Activated B cell treated with CpG ODN at 0.5 μM for 24 hours (primary cell): ENCODE results near the gene CHID1. TPM values are rescaled to one million over a fixed set of nuclear protein-coding genes. Genes with fewer than 3 reads are reported as not detected.

Experiments used
- ATAC-seq: fragments of 200-7000 bp; cut with Tn5 transposase; one replicate; pipeline ENCODE4 v1.10.0; 2021; ENCODE audit warnings: low read depth, mild to moderate bottlenecking, moderate library complexity
- CTCF ChIA-PET: fragments of 350-600 bp; sonication (Branson Sonifier 250); formaldehyde crosslinking; loops from one replicate; lab custom pipeline; 2021; ENCODE audit warnings: antibody characterized with exemption; lab: Charles Lee
- POLR2A ChIA-PET: fragments of 350-600 bp; sonication (Branson Sonifier 250); formaldehyde crosslinking; loops from one replicate; lab custom pipeline; 2021; ENCODE audit warnings: antibody characterized with exemption; lab: Charles Lee
- DNase-seq: peaks from one replicate; pipeline ENCODE4 v3.0.0; 2022
- H3K27ac Mint-ChIP-seq: one replicate; pipeline ENCODE4 v1.8.0; 2020; ENCODE audit warnings: mixed read lengths
- H3K27me3 Mint-ChIP-seq: one replicate; pipeline ENCODE4 v1.8.0; 2021; ENCODE audit warnings: mixed read lengths
- H3K36me3 Mint-ChIP-seq: one replicate; pipeline ENCODE4 v1.8.0; 2021; ENCODE audit warnings: low read depth, mixed read lengths
- H3K4me1 Mint-ChIP-seq: one replicate; pipeline ENCODE4 v1.8.0; 2021; ENCODE audit warnings: mixed read lengths
- H3K4me3 Mint-ChIP-seq: one replicate; pipeline ENCODE4 v1.8.0; 2020; ENCODE audit warnings: mild to moderate bottlenecking, mixed read lengths
- H3K9me3 Mint-ChIP-seq: one replicate; pipeline ENCODE4 v1.8.0; 2020; ENCODE audit warnings: mixed read lengths
- CTCF ChIP-seq: fragments of 200-600 bp; IDR thresholded peaks from one replicate; pipeline ENCODE4 v1.8.0; 2022; ENCODE audit warnings: antibody characterized with exemption, mild to moderate bottlenecking
- intact Hi-C: fragments of 100-400 bp; cut with micrococcal nuclease; formaldehyde crosslinking; loops from one replicate; pipeline ENCODE4 v1.15.1; 2024
- total RNA-seq: library from RNA; stranded (reverse); gene quantifications from 2 replicates; pipeline ENCODE4 v1.2.3, GENCODE V29; 2022

Gene CHID1
- total RNA-seq, 1 donor from 2014 or later: 45.7 TPM

GRCh38 chr11:927871-928270, 17.3 kb upstream of the CHID1 start:
- no peak for ATAC-seq
- no peaks in the 10 kb centered on the region for H3K9me3 Mint-ChIP-seq
- H3K4me1 Mint-ChIP-seq: peaks cover 37% of the 10 kb centered on the region
- TF ChIP-seq CTCF: no peak
- intact Hi-C loops: no loop called here
- H3K27me3 Mint-ChIP-seq: no peaks in the 10 kb centered on the region
- POLR2A ChIA-PET: interaction anchor here (1.8 kb wide), 1 partner anchor 18 kb away, joined by 4 read pairs; the partner anchor contains the start of gene CHID1
- no peak overlapping the region for H3K4me3 Mint-ChIP-seq
- peak overlapping the region; percentile 12 for H3K27ac Mint-ChIP-seq
- H3K36me3 Mint-ChIP-seq: peaks cover 9% of the 10 kb centered on the region
- no peak for DNase-seq
- CTCF ChIA-PET: no interaction called here

DNA sequence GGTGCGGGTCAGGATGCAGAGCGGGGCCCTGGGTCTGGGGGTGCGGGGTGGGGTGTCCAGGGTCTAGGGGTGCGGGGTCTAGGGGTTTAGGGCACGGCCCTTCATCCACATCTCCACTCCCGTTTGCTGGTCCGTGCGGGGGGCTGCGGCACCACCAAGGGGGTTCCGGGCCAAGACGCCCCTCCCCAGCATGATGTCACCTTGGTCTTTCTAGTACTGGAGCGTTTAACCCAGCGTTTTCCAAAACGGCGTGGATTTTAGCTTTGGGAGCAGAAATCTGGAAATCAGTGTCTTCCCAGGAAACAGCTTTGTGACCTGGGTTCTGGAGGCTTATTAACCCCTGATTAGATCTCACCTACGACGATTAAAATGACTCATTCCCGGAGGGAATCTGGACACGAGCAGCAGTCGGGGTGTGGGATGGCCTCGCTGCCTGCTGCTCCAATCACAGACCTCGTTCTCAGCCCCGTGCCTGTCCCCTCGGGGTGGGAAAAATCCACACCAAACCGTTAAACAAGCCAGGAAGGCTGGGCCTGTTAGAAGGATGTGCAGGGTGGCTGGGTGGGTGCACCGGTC, 15.8 kb upstream of the CHID1 start:
- H3K9me3 Mint-ChIP-seq: no peaks in the 10 kb centered on the region
- peak overlapping the region; percentile 56 for H3K27ac Mint-ChIP-seq
- no peaks in the 10 kb centered on the region for H3K27me3 Mint-ChIP-seq
- CTCF ChIA-PET: no interaction called here
- POLR2A ChIA-PET: interaction anchor here (0.6 to 2.7 kb wide), 2 partner anchors 16 to 115 kb away, joined by 4 to 12 read pairs; partner anchors contain the start of gene CHID1
- H3K4me3 Mint-ChIP-seq: peak overlapping the region; percentile 81
- peaks cover 31% of the 10 kb centered on the region for H3K4me1 Mint-ChIP-seq
- DNase-seq: no peak
- no peak for ATAC-seq
- H3K36me3 Mint-ChIP-seq: peaks cover 5% of the 10 kb centered on the region
- TF ChIP-seq CTCF: no peak
- intact Hi-C loops: no loop called here

- H3K36me3 Mint-ChIP-seq: peaks cover 2% of the 10 kb centered on the region
- no peaks in the 10 kb centered on the region for H3K27me3 Mint-ChIP-seq
- TF ChIP-seq CTCF: peak; percentile 51
These were observed 15.1 kb upstream of the CHID1 start, which contains the start of gene AP2A2 for GRCh38 chr11:925496-926301. TSS of gene AP2A2 (plus strand) at chr11:925870. CDS start at chr11:926022, 152 bp downstream.

GRCh38 chr11:925158-925495, 14.5 kb upstream of the CHID1 start:
- ChIA-PET POLR2A (interaction anchor here (0.8 to 2.7 kb wide), 2 partner anchors 14 to 105 kb away, joined by 4 to 12 read pairs; partner anchors contain the start of gene CHID1), CTCF (interaction anchor here (1.2 kb wide), 1 partner anchor 14 kb away, joined by 6 read pairs; the partner anchor contains the start of gene CHID1)
- TF ChIP-seq CTCF: no peak
- H3K4me1 Mint-ChIP-seq: peaks cover 25% of the 10 kb centered on the region
- intact Hi-C loops: loop anchor here (1.0 kb wide), 3 partner anchors 14 to 126 kb away; no protein-coding TSS in a partner anchor
- H3K9me3 Mint-ChIP-seq: no peaks in the 10 kb centered on the region
- no peak for DNase-seq
- peaks cover 2% of the 10 kb centered on the region for H3K36me3 Mint-ChIP-seq
- no peak overlapping the region for H3K4me3 Mint-ChIP-seq
- no peak overlapping the region for H3K27ac Mint-ChIP-seq
- no peaks in the 10 kb centered on the region for H3K27me3 Mint-ChIP-seq
- no peak for ATAC-seq

More at GRCh38 chr11:925496-926301, 15.1 kb upstream of the CHID1 start, which contains the start of gene AP2A2:
- H3K27ac Mint-ChIP-seq: peak within 1 kb of the TSS; percentile 56
- ChIA-PET POLR2A (interaction anchor here (0.6 to 2.7 kb wide), 3 partner anchors 15 to 115 kb away, joined by 4 to 12 read pairs (median 4); partner anchors contain the start of gene CHID1), CTCF (interaction anchor here (1.2 kb wide), 1 partner anchor 15 kb away, joined by 6 read pairs; the partner anchor contains the start of gene CHID1)
- ATAC-seq (peak; percentile 90), DNase-seq (peak; percentile 96)
- H3K4me1 Mint-ChIP-seq: peaks cover 25% of the 10 kb centered on the region
- intact Hi-C loops: loop anchor here (1.0 kb wide), 3 partner anchors 14 to 126 kb away; no protein-coding TSS in a partner anchor
- peak within 1 kb of the TSS; percentile 81 for H3K4me3 Mint-ChIP-seq
- H3K9me3 Mint-ChIP-seq: no peaks in the 10 kb centered on the region
